A549 (cell line): ENCODE data around the gene GRM4.

ENCODE experiments used
- BHLHE40 ChIP-seq: IDR thresholded peaks from 2 replicates; pipeline ENCODE4 v1.6.1; 2012; ENCODE audit warnings: low read depth, low read length, inconsistent platforms
- CTCF ChIP-seq: fragments of >200 bp; sonication (Bioruptor Twin); formaldehyde crosslinking; IDR thresholded peaks from 3 replicates; pipeline ENCODE4 v1.5.1; 2016
- EP300 ChIP-seq, 2 experiments: fragments of >200 bp; sonication (Bioruptor Twin); formaldehyde crosslinking; IDR thresholded peaks; 2 replicates in 1 of 2; 3 replicates in 1 of 2; pipeline ENCODE4 v1.6.1; 2016 to 2017
- HOXA7 ChIP-seq: fragments of 250-450 bp; sonication (Bioruptor Pico); IDR thresholded peaks from 2 replicates; pipeline ENCODE4 v1.5.0; 2020; ENCODE audit warnings: mild to moderate bottlenecking, moderate library complexity
- KDM1A ChIP-seq: fragments of 200-600 bp; sonication (generic); IDR thresholded peaks from 2 replicates; pipeline ENCODE4 v1.6.1; 2016; ENCODE audit warnings: low read depth, mild to moderate bottlenecking
- MAZ ChIP-seq: fragments of 150-350 bp; IDR thresholded peaks from 2 replicates; pipeline ENCODE4 v1.6.1; 2014; ENCODE audit warnings: antibody characterized with exemption, low read depth, low read length, borderline replicate concordance
- NFE2L2 ChIP-seq: fragments of 150-350 bp; conservative IDR thresholded peaks from 2 replicates; pipeline ENCODE4 v1.6.1; 2014; ENCODE audit warnings: low read length
- PBX3 ChIP-seq: IDR thresholded peaks from 2 replicates; pipeline ENCODE4 v1.6.1; 2012
- POLR2A ChIP-seq: IDR thresholded peaks from 2 replicates; pipeline ENCODE4 v1.6.1; 2012; ENCODE audit warnings: mild to moderate bottlenecking, low read length
- RFX5 ChIP-seq: fragments of 450-650 bp; IDR thresholded peaks from 2 replicates; pipeline ENCODE4 v1.7.1; 2014; ENCODE audit warnings: antibody characterized with exemption, mild to moderate bottlenecking, moderate library complexity
- SREBF2 ChIP-seq: fragments of 450-650 bp; IDR thresholded peaks from 2 replicates; pipeline ENCODE4 v1.6.1; 2014; ENCODE audit warnings: mild to moderate bottlenecking, moderate library complexity
- TP53 ChIP-seq: fragments of 250-450 bp; sonication (Bioruptor Pico); IDR thresholded peaks from 2 replicates; pipeline ENCODE4 v1.5.0; 2021; ENCODE audit warnings: mild to moderate bottlenecking, moderate library complexity
- TF ChIP-seq, protein P1 (sequence below): fragments of 200-600 bp; sonication (generic); IDR thresholded peaks from 2 replicates; pipeline ENCODE4 v1.6.1; 2016; ENCODE audit warnings: antibody characterized with exemption, mild to moderate bottlenecking, moderate library complexity

DNA sequence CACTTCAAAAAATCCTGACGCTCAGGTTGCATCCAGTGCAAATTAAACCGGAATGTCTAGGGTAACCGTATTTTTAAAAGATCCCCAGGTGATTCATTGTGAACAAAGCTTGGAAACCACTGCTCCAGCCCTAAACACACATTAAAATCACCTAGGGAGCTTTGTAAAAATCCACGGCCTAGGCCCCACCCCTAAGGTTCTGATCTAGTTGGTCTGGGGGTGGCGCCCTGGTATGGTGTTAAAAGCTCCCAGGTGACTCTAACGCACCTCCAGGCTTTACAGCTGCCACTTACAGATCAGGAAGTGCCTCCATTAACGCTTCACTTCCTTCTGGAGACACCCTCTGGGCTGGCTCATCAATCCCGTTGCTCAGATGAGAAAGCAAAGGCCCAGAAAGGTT lies 92.2 kb downstream of the GRM4 start:
- TF ChIP-seq EP300 (IDR thresholded peaks at IDR 0.05) (no peak), RFX5 (no peak), NFE2L2 (no peak), CTCF (no peak), POLR2A (no peak), TP53 (CRISPR knock-in tag) (no peak), PBX3 (no peak), BHLHE40 (no peak), SREBF2 (no peak), HOXA7 (CRISPR knock-in tag) (no peak), MAZ (no peak), KDM1A (no peak)
- TF ChIP-seq, protein P1, sequence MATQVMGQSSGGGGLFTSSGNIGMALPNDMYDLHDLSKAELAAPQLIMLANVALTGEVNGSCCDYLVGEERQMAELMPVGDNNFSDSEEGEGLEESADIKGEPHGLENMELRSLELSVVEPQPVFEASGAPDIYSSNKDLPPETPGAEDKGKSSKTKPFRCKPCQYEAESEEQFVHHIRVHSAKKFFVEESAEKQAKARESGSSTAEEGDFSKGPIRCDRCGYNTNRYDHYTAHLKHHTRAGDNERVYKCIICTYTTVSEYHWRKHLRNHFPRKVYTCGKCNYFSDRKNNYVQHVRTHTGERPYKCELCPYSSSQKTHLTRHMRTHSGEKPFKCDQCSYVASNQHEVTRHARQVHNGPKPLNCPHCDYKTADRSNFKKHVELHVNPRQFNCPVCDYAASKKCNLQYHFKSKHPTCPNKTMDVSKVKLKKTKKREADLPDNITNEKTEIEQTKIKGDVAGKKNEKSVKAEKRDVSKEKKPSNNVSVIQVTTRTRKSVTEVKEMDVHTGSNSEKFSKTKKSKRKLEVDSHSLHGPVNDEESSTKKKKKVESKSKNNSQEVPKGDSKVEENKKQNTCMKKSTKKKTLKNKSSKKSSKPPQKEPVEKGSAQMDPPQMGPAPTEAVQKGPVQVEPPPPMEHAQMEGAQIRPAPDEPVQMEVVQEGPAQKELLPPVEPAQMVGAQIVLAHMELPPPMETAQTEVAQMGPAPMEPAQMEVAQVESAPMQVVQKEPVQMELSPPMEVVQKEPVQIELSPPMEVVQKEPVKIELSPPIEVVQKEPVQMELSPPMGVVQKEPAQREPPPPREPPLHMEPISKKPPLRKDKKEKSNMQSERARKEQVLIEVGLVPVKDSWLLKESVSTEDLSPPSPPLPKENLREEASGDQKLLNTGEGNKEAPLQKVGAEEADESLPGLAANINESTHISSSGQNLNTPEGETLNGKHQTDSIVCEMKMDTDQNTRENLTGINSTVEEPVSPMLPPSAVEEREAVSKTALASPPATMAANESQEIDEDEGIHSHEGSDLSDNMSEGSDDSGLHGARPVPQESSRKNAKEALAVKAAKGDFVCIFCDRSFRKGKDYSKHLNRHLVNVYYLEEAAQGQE: no peak
